SK-N-SH (cell line): ENCODE results near the gene IKZF5.

Source experiments
- CHD2 ChIP-seq: fragments of 150-350 bp; IDR thresholded peaks from 2 replicates; pipeline ENCODE4 v1.6.1; 2018; ENCODE audit warnings: low read length; ENCODE audit not compliant: partially characterized antibody
- CTCF ChIP-seq: fragments of 200-600 bp; sonication (generic); IDR thresholded peaks from 2 replicates; pipeline ENCODE4 v1.6.1; 2017; ENCODE audit warnings: antibody characterized with exemption, mild to moderate bottlenecking, moderate library complexity
- EP300 ChIP-seq, 2 experiments: IDR thresholded peaks; 2 replicates each; pipeline versions ENCODE4 v1.4.0 to v1.6.1; 2012; ENCODE audit warnings: borderline replicate concordance in 1 of 2, low read depth in 1 of 2, low read length in 1 of 2
- EZH2phosphoT487 ChIP-seq: fragments of 200-600 bp; sonication (generic); IDR thresholded peaks from 2 replicates; pipeline ENCODE4 v1.6.1; 2017; ENCODE audit warnings: low read depth, mixed run types, mild to moderate bottlenecking, antibody characterized with exemption, moderate library complexity, borderline replicate concordance
- FOXM1 ChIP-seq: IDR thresholded peaks from 2 replicates; pipeline ENCODE4 v1.4.0; 2012; ENCODE audit warnings: low read depth, mild to moderate bottlenecking
- GABPA ChIP-seq: IDR thresholded peaks from 2 replicates; pipeline ENCODE4 v1.4.0; 2012; ENCODE audit warnings: low read depth, mild to moderate bottlenecking
- MAX ChIP-seq: IDR thresholded peaks from 2 replicates; pipeline ENCODE4 v1.4.0; 2012; ENCODE audit warnings: low read depth
- MEF2A ChIP-seq: IDR thresholded peaks from 2 replicates; pipeline ENCODE4 v1.4.0; 2012; ENCODE audit warnings: low read depth, borderline replicate concordance
- MXI1 ChIP-seq: IDR thresholded peaks from 2 replicates; pipeline ENCODE4 v1.6.1; 2012; ENCODE audit warnings: mild to moderate bottlenecking, low read depth, low read length, improper control_type of control experiment
- POLR2AphosphoS5 ChIP-seq: IDR thresholded peaks from 2 replicates; pipeline ENCODE4 v1.6.1; 2012; ENCODE audit warnings: low read depth, low read length
- SIN3A ChIP-seq: IDR thresholded peaks from 2 replicates; pipeline ENCODE4 v1.6.1; 2012; ENCODE audit warnings: low read depth, mild to moderate bottlenecking, low read length, moderate library complexity, borderline replicate concordance
- TAF1 ChIP-seq: IDR thresholded peaks from 2 replicates; pipeline ENCODE4 v1.6.1; 2012; ENCODE audit warnings: low read depth, mild to moderate bottlenecking, low read length, moderate library complexity, borderline replicate concordance
- TEAD4 ChIP-seq: IDR thresholded peaks from 2 replicates; pipeline ENCODE4 v1.4.0; 2012; ENCODE audit warnings: mild to moderate bottlenecking, borderline replicate concordance; ENCODE audit not compliant: insufficient read depth
- YY1 ChIP-seq: IDR thresholded peaks from 2 replicates; pipeline ENCODE4 v1.4.0; 2012; ENCODE audit warnings: low read depth, mild to moderate bottlenecking

DNA sequence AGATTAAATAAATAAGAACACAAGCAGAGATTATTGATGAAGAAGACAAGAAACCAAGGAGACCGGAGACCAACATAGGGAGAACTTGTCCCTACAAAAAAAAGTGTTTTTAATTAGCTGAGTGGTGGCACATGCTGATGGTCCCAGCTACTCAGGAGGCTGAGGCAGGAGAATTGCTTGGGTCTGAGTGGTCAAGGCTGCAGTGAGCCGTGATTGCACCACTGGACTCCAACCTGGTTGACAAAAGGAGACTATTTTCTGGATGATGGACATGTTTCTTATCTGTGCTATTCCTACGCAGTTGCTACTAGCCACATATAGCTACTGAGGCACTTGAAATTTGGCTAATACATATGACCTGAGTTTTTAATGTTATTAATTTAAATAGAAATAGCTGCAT is 9.7 kb downstream of the IKZF5 start:
- no peak for TF ChIP-seq MXI1
- TF ChIP-seq TEAD4, result no peak
- no peak for TF ChIP-seq TAF1
- no peak for TF ChIP-seq FOXM1
- no peak for TF ChIP-seq MAX
- no peak for TF ChIP-seq CTCF
- TF ChIP-seq EP300 (IDR thresholded peaks at IDR 0.05; ENCODE audit: borderline replicate concordance in 1 of 2, low read depth in 1 of 2, low read length in 1 of 2), result no peak
- TF ChIP-seq POLR2AphosphoS5, result no peak
- no peak for TF ChIP-seq EZH2phosphoT487
- no peak for TF ChIP-seq YY1
- TF ChIP-seq SIN3A, result no peak
- TF ChIP-seq GABPA, result no peak
- no peak for TF ChIP-seq MEF2A
- no peak for TF ChIP-seq CHD2
